HFFc6 (cell line): Measurements from ENCODE around the gene LDB3. TPM values are rescaled to one million over a fixed set of nuclear protein-coding genes. Genes with fewer than 3 reads are reported as not detected.

Source experiments
- DNase-seq: peaks from one replicate; pipeline ENCODE4 v3.0.0-alpha.2; 2018
- H3K27ac Mint-ChIP-seq: 2 replicates; pipeline ENCODE4 v1.8.0; 2020; ENCODE audit warnings: mild to moderate bottlenecking, mixed read lengths
- H3K27me3 Mint-ChIP-seq: 2 replicates; pipeline ENCODE4 v1.8.0; 2021; ENCODE audit warnings: mild to moderate bottlenecking, moderate library complexity, mixed read lengths; ENCODE audit not compliant: insufficient read depth
- H3K36me3 Mint-ChIP-seq: 2 replicates; pipeline ENCODE4 v1.8.0; 2021; ENCODE audit warnings: low read depth, mixed read lengths
- H3K4me1 Mint-ChIP-seq: 2 replicates; pipeline ENCODE4 v1.8.0; 2020; ENCODE audit warnings: low read depth, mixed read lengths
- H3K4me3 Mint-ChIP-seq: 2 replicates; pipeline ENCODE4 v1.8.0; 2020; ENCODE audit warnings: mild to moderate bottlenecking, moderate library complexity, mixed read lengths
- H3K9me3 Mint-ChIP-seq: 2 replicates; pipeline ENCODE4 v1.8.0; 2020; ENCODE audit warnings: mild to moderate bottlenecking, mixed read lengths
- CTCF ChIP-seq: fragments of 200-600 bp; sonication (generic); IDR thresholded peaks from 2 replicates; pipeline ENCODE4 v1.5.0; 2021; ENCODE audit warnings: antibody characterized with exemption, mild to moderate bottlenecking
- total RNA-seq, 6 experiments: library from RNA; stranded (reverse); fragmentation: NEBNext Ultra II Directional; extraction: Animal tissue kit (Norgen Biotek cat#: 25700); gene quantifications; 2 replicates in 1 of 6; 3 replicates in 5 of 6; pipeline ENCODE4 v1.2.3, GENCODE V29; 2021

The LDB3 gene
- total RNA-seq, 6 experiments from 2014 or later = 0.55 to 1.3 (median 0.66) TPM

DNA sequence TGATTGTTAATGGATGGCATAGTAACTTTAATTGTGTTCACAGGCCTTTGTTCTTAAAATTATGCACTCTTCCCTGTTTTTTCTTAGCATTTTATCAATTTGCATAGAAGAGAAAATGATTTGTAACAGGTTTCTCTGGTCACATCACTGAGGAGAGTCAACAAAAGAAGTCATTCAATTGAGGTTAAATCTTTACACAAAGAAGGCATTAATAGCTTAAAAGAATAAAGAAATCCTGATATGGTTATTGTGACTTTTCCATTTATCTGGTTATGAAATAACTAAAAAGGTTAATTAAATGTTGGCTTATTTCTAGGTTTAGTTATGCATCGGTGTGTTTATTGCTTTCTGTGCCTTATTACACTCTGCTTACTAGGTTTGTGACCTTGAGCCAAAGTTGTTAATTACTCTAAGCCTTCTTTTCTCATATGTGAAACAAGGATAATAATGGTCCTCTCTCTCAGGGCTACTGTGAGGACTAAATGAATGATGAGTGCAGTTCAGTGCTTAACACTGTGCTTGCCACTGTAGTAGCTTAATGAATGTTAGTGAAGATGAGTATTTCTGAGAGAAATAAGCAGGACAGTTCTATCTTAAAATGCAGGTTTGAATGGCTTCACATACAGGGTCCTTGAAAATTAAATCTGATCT is 100.2 kb downstream of the LDB3 start:
- H3K36me3 Mint-ChIP-seq = no peaks in the 10 kb centered on the region
- H3K9me3 Mint-ChIP-seq = no peaks in the 10 kb centered on the region
- TF ChIP-seq CTCF = no peak
- no peak overlapping the region for H3K4me3 Mint-ChIP-seq
- no peaks in the 10 kb centered on the region for H3K27me3 Mint-ChIP-seq
- DNase-seq = no peak
- peaks cover 41% of the 10 kb centered on the region for H3K4me1 Mint-ChIP-seq
- H3K27ac Mint-ChIP-seq = no peak overlapping the region

- Mint-ChIP-seq H3K36me3 (no peaks in the 10 kb centered on the region), H3K27ac (no peak overlapping the region), H3K27me3 (no peaks in the 10 kb centered on the region), H3K9me3 (no peaks in the 10 kb centered on the region), H3K4me1 (peaks cover 51% of the 10 kb centered on the region), H3K4me3 (no peak overlapping the region)
- DNase-seq = no peak
- no peak for TF ChIP-seq CTCF
These were observed 101.7 kb downstream of the LDB3 start for GRCh38 chr10:86769991-86770390.

DNA sequence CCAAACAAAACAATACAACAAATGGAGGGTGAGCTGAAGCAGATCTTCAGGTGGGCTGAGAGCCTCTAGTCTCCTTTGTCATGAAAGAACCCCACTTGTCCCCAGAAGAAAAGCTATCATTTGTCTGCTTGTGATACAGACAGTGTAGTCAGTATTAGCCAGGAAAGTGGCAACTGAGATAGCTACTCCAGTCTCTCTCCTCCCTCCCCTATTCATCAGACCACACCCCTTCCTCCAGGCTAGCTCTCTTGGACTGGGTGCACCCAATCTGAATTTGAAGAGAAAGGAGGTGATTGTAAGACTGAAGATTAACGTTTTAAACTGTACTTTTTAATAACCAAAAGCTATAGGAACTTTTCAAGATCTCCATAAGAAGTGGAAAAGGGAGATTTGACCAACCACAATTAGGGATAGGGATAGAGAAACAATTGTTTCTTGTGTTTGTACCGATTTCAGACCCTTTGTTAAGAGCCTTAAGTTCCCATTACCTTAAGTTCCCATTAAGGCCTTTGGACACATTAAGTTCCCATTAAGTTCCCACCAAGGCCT is 102.2 kb downstream of the LDB3 start:
- no peak overlapping the region for H3K4me3 Mint-ChIP-seq
- no peak overlapping the region for H3K27ac Mint-ChIP-seq
- TF ChIP-seq CTCF = no peak
- H3K36me3 Mint-ChIP-seq = no peaks in the 10 kb centered on the region
- no peak for DNase-seq
- H3K9me3 Mint-ChIP-seq = no peaks in the 10 kb centered on the region
- peaks cover 54% of the 10 kb centered on the region for H3K4me1 Mint-ChIP-seq
- no peaks in the 10 kb centered on the region for H3K27me3 Mint-ChIP-seq

DNA sequence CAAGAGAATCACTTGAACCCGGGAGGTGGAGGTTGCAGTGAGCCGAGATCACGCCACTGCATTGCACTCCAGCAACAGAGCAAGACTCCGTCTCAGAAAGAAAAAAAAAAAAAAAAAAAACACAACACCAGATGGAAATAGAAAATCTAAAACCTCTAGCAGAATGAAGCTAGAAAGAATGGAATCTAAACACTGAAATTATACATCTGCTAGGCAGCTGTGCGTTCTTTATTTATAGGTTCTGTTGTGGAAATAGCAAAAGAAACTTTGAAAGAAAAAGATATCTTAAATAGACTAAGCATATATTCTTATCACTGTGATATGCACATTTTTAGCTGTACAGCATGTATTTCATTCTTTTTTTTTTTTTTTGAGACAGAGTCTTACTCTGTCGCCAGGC is 105.2 kb downstream of the LDB3 start:
- no peak overlapping the region for H3K4me3 Mint-ChIP-seq
- H3K27ac Mint-ChIP-seq = no peak overlapping the region
- peaks cover 12% of the 10 kb centered on the region for H3K36me3 Mint-ChIP-seq
- TF ChIP-seq CTCF = no peak
- peaks cover 70% of the 10 kb centered on the region for H3K4me1 Mint-ChIP-seq
- H3K27me3 Mint-ChIP-seq = no peaks in the 10 kb centered on the region; the same call in 1 of the 2 replicates
- H3K9me3 Mint-ChIP-seq = no peaks in the 10 kb centered on the region
- no peak for DNase-seq

DNA sequence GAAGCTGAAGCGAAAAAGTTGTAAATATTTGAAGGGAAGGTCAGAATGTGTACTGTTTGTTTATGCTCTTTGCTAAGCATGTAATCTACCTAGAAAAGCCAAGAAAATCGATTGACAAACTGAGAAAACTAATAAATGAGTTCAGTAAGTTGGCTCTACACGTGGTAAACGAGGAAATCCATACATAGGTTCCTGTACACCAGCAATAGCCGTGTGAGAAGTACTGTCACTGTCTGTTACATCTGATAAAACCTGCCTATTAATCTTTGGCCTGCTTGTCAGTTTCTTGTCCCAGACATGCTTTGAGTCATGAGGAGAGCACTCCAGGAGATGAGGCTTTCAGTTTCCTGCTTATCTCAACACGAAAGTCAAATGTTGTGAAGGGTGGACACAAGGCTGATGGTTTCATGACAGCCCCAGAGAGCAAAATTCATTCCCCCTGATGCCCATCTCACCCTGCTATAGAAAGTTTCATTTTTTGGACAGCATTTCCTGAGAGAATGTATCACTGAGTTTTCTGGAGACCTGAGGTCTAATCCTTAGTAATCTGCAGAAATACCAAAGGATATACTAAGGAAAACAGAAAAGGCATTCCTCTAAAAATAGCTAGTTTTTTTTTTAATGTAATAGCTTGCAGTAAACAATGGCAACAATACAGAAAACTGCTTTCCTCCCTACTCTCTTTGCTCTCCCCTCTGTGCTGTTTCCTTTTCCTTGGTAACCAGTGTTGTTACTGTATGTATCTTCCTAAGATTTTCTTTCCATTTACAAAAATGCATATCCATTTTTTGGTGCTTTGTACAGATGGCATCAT is 107.0 kb downstream of the LDB3 start:
- no peak for TF ChIP-seq CTCF
- peak overlapping the region; percentile 79 for H3K27ac Mint-ChIP-seq
- H3K9me3 Mint-ChIP-seq = no peaks in the 10 kb centered on the region
- H3K36me3 Mint-ChIP-seq = peaks cover 15% of the 10 kb centered on the region
- H3K4me1 Mint-ChIP-seq = peaks cover 70% of the 10 kb centered on the region
- no peaks in the 10 kb centered on the region; the same call in 1 of the 2 replicates for H3K27me3 Mint-ChIP-seq
- H3K4me3 Mint-ChIP-seq = peak overlapping the region; percentile 76
- peak; percentile 48 for DNase-seq
